ENCODE measurements around the gene COL24A1.

Gene COL24A1

GRCh38 chr1:86155807-86156565 is 586 bp downstream of the COL24A1 start:
- Histone ChIP-seq H3K27ac (no peak overlapping the region), H3K4me3 (IDR thresholded peaks at IDR 0.05; ENCODE audit: insufficient read depth, low read depth, low read length) (no peak overlapping the region), H3K9ac (no peak overlapping the region), H3K79me2 (ENCODE audit: insufficient read depth, low read depth) (no peaks in the 10 kb centered on the region), H3K27me3 (ENCODE audit: insufficient read depth, low read depth) (no peaks in the 10 kb centered on the region), H3K4me2 (no peak overlapping the region), H3K36me3 (ENCODE audit: insufficient read depth) (no peaks in the 10 kb centered on the region), H4K20me1 (ENCODE audit: insufficient read depth) (no peaks in the 10 kb centered on the region), H2AFZ (ENCODE audit: low read depth) (peak overlapping the region; percentile 22; the same call in 1 of the 2 replicates), H3K4me1 (ENCODE audit: low read depth, poor library complexity, severe bottlenecking) (no peaks in the 10 kb centered on the region)
- TF ChIP-seq, protein P1, sequence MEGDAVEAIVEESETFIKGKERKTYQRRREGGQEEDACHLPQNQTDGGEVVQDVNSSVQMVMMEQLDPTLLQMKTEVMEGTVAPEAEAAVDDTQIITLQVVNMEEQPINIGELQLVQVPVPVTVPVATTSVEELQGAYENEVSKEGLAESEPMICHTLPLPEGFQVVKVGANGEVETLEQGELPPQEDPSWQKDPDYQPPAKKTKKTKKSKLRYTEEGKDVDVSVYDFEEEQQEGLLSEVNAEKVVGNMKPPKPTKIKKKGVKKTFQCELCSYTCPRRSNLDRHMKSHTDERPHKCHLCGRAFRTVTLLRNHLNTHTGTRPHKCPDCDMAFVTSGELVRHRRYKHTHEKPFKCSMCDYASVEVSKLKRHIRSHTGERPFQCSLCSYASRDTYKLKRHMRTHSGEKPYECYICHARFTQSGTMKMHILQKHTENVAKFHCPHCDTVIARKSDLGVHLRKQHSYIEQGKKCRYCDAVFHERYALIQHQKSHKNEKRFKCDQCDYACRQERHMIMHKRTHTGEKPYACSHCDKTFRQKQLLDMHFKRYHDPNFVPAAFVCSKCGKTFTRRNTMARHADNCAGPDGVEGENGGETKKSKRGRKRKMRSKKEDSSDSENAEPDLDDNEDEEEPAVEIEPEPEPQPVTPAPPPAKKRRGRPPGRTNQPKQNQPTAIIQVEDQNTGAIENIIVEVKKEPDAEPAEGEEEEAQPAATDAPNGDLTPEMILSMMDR (conservative IDR thresholded peaks at IDR 0.05; ENCODE audit: low read depth, low read length): no peak

DNA sequence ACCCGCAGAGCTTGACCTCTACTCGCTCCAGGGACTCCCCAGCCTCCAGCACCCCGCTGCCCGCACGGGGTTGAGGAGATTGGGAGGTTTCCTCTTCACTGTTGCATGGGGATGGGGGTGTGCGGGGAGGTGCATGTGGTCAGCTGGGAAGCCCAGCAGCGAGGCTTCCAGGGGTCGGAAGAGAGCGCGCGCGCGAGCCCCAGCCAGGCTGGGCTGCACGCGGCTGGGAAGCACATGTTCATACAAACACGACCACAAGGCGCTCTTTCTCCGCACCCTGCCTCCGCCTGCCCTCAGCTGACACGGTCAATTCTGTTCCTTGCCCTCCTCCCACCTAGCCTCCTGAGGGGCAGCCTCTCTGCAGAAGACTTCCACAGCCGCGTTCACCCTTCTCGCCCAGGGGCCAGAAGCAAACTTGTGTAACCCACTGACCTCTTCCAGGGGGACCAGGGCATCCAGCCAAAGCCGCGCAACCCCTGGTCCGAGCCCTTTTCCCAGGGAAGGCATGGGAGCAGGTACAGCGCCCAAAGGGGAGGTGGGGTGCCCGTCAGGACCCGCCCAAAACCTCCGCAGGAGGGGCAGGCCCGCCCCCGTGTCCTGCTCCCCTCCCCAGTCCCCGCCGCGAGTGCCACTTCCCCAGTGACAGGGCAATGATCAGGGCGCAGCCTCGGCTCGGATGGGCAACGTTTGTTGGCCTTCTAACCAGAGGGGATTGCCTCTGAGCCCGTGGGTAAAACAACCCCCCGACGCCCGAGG is 1.3 kb downstream of the COL24A1 start:
- Histone ChIP-seq H3K4me3 (IDR thresholded peaks at IDR 0.05; ENCODE audit: insufficient read depth, low read depth, low read length) (no peak overlapping the region), H3K36me3 (ENCODE audit: insufficient read depth) (no peaks in the 10 kb centered on the region), H3K9ac (no peak overlapping the region), H3K4me1 (ENCODE audit: low read depth, poor library complexity, severe bottlenecking) (no peaks in the 10 kb centered on the region), H2AFZ (ENCODE audit: low read depth) (no peak overlapping the region), H3K4me2 (no peak overlapping the region), H3K27me3 (ENCODE audit: insufficient read depth, low read depth) (no peaks in the 10 kb centered on the region), H4K20me1 (ENCODE audit: insufficient read depth) (no peaks in the 10 kb centered on the region), H3K27ac (no peak overlapping the region), H3K79me2 (ENCODE audit: insufficient read depth, low read depth) (no peaks in the 10 kb centered on the region)
- TF ChIP-seq, protein P1 (conservative IDR thresholded peaks at IDR 0.05; ENCODE audit: low read depth, low read length): no peak

DNA sequence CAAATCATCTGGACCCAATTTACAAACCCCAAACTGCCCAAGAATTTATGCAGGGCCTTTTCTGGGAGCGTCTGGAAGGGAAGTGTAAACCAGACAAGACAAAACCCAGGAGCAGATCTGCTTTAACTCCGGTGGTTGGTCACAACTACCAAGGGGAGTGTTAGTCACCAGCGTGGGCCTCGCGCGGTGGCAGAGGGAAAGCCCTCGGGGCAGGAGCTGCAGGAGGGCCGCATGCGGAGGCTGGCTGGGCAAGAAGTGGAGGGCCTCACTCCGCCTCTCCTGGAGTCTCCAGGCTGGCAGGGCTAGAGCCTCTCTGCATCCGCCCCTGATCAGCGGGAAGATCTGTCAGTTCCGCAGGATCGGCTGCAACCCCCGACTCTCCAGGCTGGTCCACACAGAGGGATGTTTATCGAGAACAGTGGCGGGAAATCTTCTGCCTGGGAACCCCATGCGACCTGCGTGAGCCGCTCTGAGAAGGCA is 2.0 kb downstream of the COL24A1 start:
- Histone ChIP-seq H2AFZ (ENCODE audit: low read depth) (no peak overlapping the region), H3K27me3 (ENCODE audit: insufficient read depth, low read depth) (no peaks in the 10 kb centered on the region), H3K27ac (no peak overlapping the region), H4K20me1 (ENCODE audit: insufficient read depth) (no peaks in the 10 kb centered on the region), H3K79me2 (ENCODE audit: insufficient read depth, low read depth) (no peaks in the 10 kb centered on the region), H3K9ac (no peak overlapping the region), H3K36me3 (ENCODE audit: insufficient read depth) (no peaks in the 10 kb centered on the region), H3K4me2 (no peak overlapping the region), H3K4me1 (ENCODE audit: low read depth, poor library complexity, severe bottlenecking) (no peaks in the 10 kb centered on the region), H3K4me3 (IDR thresholded peaks at IDR 0.05; ENCODE audit: insufficient read depth, low read depth, low read length) (no peak overlapping the region)
- TF ChIP-seq, protein P1 (conservative IDR thresholded peaks at IDR 0.05; ENCODE audit: low read depth, low read length): no peak

GRCh38 chr1:86153836-86154235 is 2.7 kb downstream of the COL24A1 start:
- Histone ChIP-seq H3K4me2 (no peak overlapping the region), H3K27ac (no peak overlapping the region), H3K79me2 (ENCODE audit: insufficient read depth, low read depth) (no peaks in the 10 kb centered on the region), H3K9ac (no peak overlapping the region), H3K4me1 (ENCODE audit: low read depth, poor library complexity, severe bottlenecking) (no peaks in the 10 kb centered on the region), H3K36me3 (ENCODE audit: insufficient read depth) (no peaks in the 10 kb centered on the region), H4K20me1 (ENCODE audit: insufficient read depth) (no peaks in the 10 kb centered on the region), H2AFZ (ENCODE audit: low read depth) (no peak overlapping the region), H3K27me3 (ENCODE audit: insufficient read depth, low read depth) (no peaks in the 10 kb centered on the region), H3K4me3 (IDR thresholded peaks at IDR 0.05; ENCODE audit: insufficient read depth, low read depth, low read length) (no peak overlapping the region)
- TF ChIP-seq, protein P1 (conservative IDR thresholded peaks at IDR 0.05; ENCODE audit: low read depth, low read length): no peak
